GM19468 (cell line): ENCODE data around the gene CELF4.

ENCODE experiments used
- ATAC-seq: cut with Tn5 transposase; IDR thresholded peaks from one replicate; pipeline ENCODE4 v1.9.1; 2021; ENCODE audit warnings: mild to moderate bottlenecking, moderate library complexity, moderate number of reproducible peaks; ENCODE audit not compliant: unreplicated experiment; ENCODE audit errors: extremely low read depth

Gene CELF4

DNA sequence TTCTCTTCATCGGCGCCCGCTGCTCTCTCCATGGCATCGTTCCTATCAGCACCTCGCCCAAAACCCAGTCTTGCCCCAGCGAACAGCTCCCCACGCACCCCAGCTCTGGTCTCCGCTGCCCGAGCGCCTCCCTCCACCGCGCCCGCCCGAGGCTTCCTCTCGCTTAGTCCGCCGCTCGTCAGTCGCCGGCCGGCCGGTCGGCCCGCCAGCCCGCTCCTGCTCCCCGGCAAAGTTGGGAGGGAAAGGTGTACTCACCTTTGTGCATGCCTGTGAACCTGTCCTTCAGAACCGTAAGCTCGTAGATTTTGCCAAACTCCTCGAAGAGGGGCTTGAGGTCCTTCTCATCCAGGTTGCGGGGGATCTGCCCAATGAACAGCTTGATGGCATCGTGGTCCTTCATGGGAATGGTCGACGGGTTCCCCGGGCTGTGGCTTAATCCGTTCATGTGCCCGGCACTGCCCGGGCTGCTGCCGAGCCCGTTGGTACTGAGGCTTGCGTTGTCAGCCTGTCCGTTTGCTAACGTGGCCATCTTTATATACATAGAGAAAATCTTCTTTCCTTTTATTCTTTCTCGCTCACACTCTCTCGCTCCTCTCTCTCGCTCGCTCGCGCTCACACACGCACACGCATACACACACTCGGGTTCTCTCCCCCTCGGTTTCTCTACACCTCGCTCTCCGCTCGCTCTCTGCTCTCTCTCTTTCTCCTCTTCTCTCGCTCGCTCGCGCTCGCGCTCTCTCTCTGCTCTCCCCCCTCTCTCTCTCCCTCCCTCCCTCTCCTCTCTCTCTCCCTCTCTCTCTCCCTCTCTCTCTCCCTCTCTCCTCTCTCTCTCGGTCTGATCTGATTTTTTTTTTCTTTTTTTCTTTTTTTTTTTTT is at the start of gene CELF4:
Gene CELF4 (minus strand): TSS at position 698 of the 876 bp plus-strand sequence.
- ATAC-seq: no peak

DNA sequence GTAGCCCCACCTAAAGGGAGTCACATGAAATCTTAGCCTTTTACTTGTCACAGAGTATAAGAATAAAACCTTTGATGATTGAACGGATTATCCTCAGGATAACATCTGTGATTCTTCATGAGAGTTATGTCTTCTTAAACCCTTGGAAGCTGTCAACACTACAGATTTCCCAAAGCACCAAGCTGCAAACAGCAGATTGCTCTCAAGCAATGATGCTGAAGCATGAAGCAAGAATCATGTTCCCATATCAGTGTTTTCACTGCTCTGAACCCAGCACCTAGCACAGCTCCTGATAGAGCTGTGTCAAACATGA is 47.6 kb upstream of the CELF4 start:
- ATAC-seq: no peak

DNA sequence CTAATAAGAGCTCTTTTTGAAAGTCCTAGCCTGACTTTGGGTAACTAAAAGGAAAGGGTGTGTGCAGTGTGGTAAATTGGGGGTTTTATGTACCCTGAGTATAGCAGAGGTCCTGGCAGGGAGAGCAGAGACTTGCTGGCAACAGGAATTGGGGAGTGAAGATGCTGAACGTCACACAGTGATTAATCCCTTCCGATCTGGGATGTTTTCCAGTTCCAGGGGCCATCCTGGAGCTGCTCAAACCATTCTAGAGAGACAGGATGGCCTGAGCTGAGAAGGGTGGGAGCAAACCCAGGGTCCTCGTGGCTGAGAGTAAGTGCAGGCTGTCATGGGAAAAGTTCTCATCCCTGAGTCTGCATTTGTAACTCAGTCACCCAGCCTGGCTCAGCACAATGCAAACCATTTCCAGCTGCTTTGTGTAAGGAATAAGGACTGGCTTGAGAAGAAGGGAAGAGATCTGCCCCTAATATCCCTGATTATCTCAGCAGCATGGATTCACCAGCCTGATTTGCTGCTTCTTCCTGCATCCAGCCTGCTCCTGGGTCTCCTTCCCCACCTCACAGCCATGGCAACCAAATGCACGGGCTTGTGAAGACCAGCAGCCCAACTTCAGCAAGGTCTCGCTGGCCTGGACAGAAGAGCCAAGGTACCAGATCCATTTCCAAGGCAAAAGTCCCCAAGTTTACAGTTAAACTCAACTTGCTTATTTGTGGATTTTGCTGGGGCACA is 47.1 kb upstream of the CELF4 start:
- no peak for ATAC-seq

- ATAC-seq: no peak
These were observed 46.1 kb upstream of the CELF4 start for GRCh38 chr18:37611614-37612279.

GRCh38 chr18:37608876-37609275 is 43.3 kb upstream of the CELF4 start:
- ATAC-seq: no peak

DNA sequence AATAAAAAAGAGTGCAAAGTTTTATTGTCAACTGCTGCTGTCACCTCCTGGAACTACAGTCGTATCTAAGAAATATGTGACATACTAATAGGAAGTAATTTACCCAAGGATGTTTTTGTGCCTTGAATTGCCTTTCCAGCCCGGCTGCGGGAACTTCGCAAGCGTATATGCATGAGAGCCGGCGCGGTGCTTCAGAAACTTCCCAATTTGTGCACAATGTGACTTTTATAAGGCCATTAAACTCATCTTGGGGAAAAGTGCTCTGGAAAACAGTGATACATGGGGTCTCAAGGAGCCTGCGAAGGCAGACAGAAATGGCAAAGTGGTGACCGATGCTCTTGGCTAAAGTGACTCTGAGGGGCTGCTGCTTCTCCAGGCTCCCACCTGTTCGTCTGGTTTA is 41.7 kb upstream of the CELF4 start:
- no peak for ATAC-seq

GRCh38 chr18:37604032-37604431 is 38.4 kb upstream of the CELF4 start:
- no peak for ATAC-seq

- ATAC-seq: no peak
These were observed 33.6 kb upstream of the CELF4 start for GRCh38 chr18:37598966-37599896.

GRCh38 chr18:37598396-37598795 is 32.8 kb upstream of the CELF4 start:
- ATAC-seq: no peak

- ATAC-seq: no peak
These were observed 24.7 kb upstream of the CELF4 start for GRCh38 chr18:37590346-37590745.

GRCh38 chr18:37588289-37588688 is 22.7 kb upstream of the CELF4 start:
- ATAC-seq: no peak

DNA sequence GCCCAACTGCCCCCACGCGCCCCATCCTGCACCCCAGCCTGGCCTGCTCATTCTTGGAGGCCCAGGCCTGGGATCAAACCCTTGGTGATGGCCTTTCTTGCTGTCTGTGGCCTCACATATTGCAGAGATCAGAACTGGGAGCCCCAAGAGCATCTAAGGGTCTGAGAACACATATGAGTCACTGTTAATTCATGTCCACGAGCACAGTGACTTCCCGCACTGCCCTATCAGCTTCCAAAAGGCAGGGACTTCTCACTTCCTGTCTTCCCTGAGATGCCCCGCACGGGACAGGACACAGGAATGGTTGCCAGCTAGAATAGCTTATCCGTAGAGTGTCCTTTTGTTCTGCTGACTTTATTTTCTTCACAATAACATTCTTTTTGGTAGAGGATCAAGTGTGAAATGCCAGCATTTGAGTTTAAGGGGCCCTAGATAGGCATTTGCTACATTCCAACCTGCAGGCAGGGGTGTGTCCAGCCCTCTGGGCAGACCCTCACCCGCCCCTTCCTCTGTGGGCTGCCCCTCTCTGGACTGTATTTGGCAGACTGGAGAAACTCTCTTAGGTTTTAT is 21.1 kb upstream of the CELF4 start:
- no peak for ATAC-seq

DNA sequence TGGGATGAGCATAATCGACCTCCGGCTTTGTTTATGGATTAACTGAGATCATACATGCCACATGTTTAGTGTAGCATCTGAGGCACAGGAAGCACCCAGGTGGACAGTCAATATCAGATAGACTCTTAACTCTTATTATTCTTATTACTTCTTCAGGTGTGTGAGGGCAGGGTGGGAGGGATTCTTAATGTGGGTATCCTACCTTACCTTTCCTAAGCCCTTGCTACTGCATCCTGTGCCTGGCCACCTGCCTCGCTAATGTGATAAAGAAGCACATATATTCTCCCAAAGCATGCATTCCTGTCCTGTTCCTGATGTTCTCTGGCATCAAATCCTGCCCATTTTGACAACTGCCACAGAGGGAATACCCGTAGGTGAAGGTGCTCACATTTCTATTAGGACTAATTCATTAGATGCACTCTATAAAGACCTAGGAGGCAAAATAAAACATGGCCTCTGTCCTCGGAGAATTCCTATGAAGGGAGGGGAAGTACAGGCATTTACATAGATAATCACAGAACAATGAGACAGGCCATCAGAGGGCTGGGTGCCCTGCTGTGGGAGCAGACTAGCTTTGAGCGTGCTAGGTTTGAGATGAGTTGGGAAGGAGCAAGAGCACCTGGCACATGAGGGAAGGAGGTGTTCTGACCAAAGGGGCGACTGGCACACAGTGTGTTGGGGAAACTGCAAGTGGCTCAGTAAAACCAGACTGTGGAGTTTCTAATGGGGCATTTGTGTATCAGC is 19.5 kb upstream of the CELF4 start:
- no peak for ATAC-seq

- no peak for ATAC-seq
These were observed 18.6 kb upstream of the CELF4 start for GRCh38 chr18:37584217-37584616.

DNA sequence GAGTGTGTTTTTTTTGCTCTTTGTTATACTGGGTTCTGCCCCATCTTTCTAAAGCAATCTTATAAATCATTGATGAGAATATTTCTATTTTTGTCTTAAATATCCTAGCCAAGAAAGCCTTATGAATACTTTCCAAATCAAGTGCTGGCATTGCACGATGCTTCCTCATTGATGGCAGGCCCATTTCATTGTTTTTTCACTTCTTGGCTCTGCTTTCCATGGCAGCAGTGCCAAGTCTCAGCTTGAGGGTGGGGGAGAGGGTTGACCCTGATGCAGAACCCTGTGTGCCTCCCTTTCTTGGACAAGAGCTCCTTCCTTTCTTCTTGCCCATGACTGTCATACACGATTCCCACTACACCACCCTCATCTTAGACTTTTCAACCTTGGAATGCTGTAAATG is 16.7 kb upstream of the CELF4 start:
- ATAC-seq: no peak

GRCh38 chr18:37578886-37579513 is 13.4 kb upstream of the CELF4 start:
- peak; percentile 56 for ATAC-seq

GRCh38 chr18:37578182-37578678 is 12.6 kb upstream of the CELF4 start:
- ATAC-seq: no peak

GRCh38 chr18:37577051-37577611 is 11.5 kb upstream of the CELF4 start:
- ATAC-seq: no peak
